Fibroblast of skin of left quadriceps (primary cell): ENCODE measurements around the gene ABCA3.
A peak's percentile ranks its signal among the peaks of the same experiment; 100 is the strongest.
"Not testable (repeated sequence)": the region's sequence is repeated elsewhere in the genome, so short reads cannot be mapped to it uniquely, and the experiment has no call there.

ENCODE experiments used
- DNase-seq, 2 experiments: peaks; one replicate each; pipeline ENCODE4 v3.0.0-alpha.2; 2013; ENCODE audit warnings: low read depth in 2 of 2

Gene ABCA3

GRCh38 chr16:2340564-2341455, at the start of gene ABCA3:
TSS of gene ABCA3 (minus strand) at chr16:2340728. CDS start at chr16:2326466, 14,262 bp downstream.
- peak; percentile 72 to 76 for DNase-seq

- DNase-seq: no peak
These were observed 48.4 kb upstream of the ABCA3 start for GRCh38 chr16:2388875-2389433.

- DNase-seq: no peak
These were observed 47.8 kb upstream of the ABCA3 start for GRCh38 chr16:2388139-2388874.

DNA sequence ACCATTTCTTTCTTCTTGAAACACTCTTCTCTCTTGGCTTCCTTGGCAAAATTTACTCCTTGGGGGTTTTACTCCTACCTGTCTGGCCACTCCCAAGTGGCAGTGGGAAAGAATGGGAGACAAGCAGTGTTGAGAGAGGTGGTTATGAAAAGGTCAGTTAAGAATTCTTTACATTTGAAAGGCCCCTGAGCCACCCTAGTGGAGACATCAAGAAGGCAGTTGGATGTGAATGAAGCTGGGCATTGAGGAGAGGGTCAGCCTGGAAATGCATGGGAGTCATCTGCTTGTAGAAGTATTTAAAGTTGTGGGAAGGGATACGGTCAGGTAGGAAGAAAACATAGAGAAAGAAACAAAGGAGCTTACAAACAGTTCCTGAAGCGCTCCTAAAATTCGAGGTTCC, 46.5 kb upstream of the ABCA3 start:
- DNase-seq: no peak

- not testable (repeated sequence) for DNase-seq
These were observed 45.5 kb upstream of the ABCA3 start for GRCh38 chr16:2385982-2386381.

- no peak for DNase-seq
These were observed 44.8 kb upstream of the ABCA3 start for GRCh38 chr16:2385190-2385836.

- DNase-seq: no peak
These were observed 43.9 kb upstream of the ABCA3 start for GRCh38 chr16:2384426-2384825.

DNA sequence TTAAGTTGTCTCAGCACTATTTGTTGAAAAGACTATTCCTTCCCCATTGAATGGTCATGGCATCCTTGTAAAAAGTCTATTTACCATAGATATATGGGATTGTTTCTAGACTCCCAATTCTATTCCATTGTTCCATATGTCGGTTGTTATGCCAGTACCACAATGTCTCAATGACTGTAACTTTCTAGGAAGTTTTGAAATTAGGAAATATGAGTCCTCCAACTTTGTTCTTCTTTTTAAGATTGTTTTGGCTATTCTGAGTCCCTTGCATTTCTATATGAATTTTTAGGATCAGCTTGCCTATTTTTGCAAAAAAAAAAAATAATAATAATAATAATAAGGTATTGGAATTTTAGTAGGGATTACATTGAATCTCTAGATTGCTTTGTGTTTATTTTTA, 43.0 kb upstream of the ABCA3 start:
- no peak for DNase-seq

DNA sequence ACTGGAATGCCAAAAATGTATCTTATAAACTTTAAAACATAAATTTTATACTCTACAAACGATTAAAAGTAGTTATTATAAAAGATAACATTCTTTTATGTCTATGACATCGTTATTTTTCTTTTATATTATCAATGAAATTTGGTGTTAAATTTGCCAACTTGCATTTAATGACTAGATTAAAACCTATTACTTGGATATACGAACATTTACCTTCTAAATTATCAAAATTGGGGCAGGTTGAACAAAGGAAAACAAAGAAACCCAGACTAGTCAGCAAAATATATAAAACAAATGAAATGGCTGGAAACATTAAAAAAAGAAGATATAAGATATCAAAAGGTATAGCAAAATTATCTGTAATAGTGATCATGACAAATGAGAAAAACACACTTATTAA, 34.1 kb upstream of the ABCA3 start:
- no peak for DNase-seq

DNA sequence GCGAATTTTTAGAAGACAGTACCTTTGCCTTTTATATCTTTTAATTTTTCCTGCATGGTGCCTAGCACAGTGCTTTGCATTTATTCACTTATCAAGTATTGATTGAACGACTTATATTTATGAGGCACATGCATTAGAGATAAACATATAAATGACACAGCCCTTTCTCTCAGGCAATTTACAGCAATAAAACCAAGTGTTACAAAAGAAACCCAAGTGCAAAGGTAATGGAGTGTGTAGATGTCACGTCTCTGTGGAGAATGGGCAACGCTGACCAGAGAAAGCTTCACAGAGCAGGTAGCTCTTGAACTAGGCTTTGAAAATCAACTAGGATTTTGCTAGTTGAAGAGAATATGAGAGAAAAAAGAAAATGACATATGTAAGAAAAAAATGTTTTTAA, 32.6 kb upstream of the ABCA3 start:
- DNase-seq: no peak

GRCh38 chr16:2372684-2373083, 32.2 kb upstream of the ABCA3 start:
- no peak for DNase-seq

DNA sequence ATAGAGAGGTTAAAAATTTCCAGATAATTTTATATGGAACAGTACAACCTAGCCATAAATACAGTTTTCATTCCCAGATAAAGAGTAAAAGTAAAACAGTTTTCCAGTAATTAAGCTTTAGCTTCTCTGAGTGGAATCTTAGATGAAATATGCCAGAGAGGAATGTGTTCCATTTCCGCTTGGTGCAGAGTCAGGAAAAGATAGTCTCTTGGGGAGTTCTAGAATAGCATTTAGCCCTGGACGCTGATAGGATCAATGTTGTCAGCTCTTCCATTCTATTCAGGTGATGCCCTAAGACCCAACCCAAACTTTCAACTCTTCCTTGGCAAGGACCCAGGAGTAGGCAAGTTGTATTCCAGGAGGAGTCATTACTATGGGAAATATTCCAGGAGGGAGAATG, 30.9 kb upstream of the ABCA3 start:
- DNase-seq: no peak

- no peak for DNase-seq
These were observed 30.2 kb upstream of the ABCA3 start for GRCh38 chr16:2370721-2371120.

DNA sequence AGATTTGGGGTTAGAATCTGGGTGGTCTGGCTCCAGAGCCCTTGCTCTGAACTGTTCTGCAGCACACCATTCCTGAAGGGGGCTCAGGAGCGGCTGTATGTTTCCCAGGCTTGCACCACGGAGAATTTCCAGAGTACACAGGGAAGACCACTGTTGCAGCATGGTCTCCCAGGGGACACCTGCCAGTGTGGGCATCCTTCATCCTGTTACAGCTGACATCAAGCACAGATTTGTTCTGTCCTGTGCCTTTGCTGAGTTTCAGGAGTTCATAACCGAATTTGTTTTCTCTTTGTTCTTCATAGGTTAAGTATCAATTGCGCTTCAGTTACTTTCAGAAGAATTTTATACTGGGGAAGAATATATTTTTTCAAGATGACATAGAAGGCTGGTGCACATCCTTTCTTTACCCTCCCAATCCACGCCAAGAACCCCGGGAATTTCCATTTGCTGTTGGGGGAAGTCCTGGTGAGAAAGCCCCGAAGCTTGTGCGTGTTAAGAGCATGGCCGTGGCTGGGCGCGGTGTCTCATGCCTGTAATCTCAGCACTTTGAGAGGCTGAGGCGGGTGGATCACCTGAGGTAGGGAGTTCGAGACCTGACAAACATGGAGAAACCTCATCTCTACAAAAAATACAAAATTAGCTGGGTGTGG, 26.3 kb upstream of the ABCA3 start:
- DNase-seq: no peak

- peak; percentile 47 to 50 for DNase-seq
These were observed 25.1 kb upstream of the ABCA3 start for GRCh38 chr16:2365397-2366294.

- DNase-seq: no peak
These were observed 24.2 kb upstream of the ABCA3 start for GRCh38 chr16:2364638-2365210.

DNA sequence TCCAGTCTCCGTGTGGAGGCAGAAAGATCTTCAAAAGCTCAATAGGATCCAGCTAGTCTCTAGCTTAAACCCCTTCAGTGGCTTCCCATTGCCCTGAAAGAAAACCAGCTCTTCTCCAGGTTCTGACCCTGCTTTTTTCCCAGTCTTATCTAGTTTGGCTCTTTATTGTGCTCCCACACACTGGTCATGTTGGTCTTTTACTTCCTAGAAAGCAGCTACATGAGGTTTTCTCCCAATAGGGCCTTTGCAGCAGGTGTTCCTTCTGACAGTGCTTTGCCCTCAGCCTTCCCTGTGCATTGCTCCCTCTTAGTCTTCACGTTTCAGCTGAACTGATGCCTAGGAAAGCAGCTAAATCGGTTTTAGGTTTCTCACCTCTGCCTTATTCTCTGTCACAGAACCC, 21.7 kb upstream of the ABCA3 start:
- DNase-seq: no peak

- DNase-seq: no peak
These were observed 20.6 kb upstream of the ABCA3 start for GRCh38 chr16:2361129-2361528.

DNA sequence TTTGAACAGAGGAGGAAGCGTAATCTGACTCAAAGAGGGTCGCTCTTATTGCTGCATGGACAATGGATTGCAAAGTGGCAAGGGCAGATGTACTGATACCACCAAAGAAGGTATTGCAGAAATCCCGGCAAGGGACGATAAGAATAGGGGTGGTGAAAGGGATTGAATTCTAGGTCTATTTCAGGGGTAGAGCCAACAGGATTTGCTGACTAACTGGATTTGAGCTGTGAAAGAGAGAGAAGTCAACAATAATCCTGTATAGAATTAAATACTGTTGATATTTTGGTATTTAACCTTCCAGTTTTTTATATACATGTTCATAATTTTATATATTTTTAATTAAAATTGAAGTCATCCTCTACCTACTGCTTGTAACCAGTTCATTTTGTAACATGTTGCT, 19.4 kb upstream of the ABCA3 start:
- DNase-seq: no peak

DNA sequence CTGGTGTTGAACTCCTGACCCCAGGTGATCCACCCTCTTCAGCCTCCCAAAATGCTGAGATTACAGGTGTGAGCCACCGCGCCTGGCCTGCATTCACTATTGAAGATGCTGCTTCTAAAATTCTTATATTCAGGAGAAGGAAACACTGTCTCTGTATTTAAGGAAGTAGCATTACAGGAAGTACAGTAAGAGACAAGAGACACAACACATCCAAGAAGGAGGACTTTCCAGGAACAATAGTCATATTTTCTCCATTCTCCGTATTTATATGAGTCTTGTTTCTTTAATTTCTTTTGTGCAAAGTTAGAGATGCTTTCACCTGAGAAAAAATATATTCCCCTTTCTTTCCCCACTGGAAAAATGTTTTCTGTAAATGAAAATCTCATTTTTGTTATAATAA, 18.3 kb upstream of the ABCA3 start:
- no peak for DNase-seq
